NCI-H748 treated with DMSO at 0.1 percent for 48 hours (cell line): ENCODE measurements around the gene MAGI1.
A peak's percentile ranks its signal among the peaks of the same experiment; 100 is the strongest.
"Not testable (repeated sequence)": the region's sequence is repeated elsewhere in the genome, so short reads cannot be mapped to it uniquely, and the experiment has no call there.

Experiments used
- DNase-seq: peaks from one replicate; lab custom pipeline; 2025; lab: John Stamatoyannopoulos, UW

Gene MAGI1

DNA sequence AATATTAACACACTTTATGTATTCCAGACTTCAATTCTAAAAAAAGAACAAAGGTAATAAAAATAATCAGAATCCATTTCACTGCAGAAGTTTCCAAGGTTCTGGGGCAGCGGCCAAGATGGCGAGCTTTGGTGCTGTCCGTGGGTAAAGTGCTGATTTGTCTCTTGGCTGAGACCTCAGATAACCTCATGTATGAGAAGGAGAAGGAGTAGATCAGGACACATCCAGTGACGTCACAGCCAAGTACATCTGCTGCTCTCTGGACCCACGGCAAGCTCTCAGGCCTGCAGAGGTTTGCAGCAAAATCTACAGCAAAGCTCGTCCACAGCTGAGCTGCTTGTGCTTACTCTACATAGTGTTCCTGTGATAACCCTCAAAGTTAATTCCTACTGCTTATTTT is 165.7 kb downstream of the MAGI1 start:
- DNase-seq, result no peak

GRCh38 chr3:65871305-65872141 is 167.2 kb downstream of the MAGI1 start:
- peak; percentile 36 for DNase-seq

DNA sequence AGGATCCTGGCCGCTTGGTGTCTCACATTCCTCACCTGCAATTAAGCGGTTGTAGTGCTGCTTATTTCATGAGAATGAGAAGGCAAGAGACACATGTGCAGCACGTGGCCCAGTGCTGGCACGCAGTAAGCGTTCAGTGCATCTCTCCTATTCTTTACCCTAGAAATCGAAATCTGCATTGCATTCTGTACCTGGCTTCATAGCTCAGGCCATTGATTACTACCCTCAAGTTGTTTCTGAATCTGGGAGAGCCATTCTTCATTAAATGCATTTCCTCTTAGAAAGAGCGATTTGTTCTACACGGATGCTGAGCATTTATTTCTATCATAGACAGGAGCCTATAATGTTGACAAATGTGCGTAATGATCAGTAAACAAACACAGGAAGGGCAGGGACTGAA is 168.9 kb downstream of the MAGI1 start:
- DNase-seq, result peak; percentile 3

GRCh38 chr3:65867463-65868210 is 171.1 kb downstream of the MAGI1 start:
- DNase-seq, result no peak

DNA sequence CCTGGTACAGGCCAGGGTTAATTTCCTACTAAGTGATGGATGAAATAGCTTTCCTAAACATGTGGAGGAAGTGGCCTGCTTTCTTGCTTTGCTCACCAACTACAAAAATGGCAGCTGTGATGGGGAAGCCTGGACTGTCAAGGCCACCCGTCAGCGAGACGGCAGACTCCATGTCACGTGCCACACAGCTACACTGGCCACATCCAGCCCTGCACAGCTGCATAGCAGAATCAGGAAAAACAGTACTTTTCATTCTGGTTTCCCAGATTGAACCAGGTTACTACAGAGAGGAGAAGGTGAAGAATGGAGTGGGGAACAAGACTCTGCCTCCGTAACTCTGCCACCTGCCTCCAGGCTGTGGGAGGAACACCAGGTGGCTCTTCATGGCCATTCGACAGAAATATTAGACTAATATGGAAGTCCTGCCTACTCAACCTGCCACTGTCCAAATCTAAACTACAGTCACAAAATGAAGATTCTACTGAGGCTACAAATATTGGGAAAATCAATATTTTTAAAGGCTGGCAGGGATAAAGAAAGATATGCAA is 174.3 kb downstream of the MAGI1 start:
- no peak for DNase-seq

DNA sequence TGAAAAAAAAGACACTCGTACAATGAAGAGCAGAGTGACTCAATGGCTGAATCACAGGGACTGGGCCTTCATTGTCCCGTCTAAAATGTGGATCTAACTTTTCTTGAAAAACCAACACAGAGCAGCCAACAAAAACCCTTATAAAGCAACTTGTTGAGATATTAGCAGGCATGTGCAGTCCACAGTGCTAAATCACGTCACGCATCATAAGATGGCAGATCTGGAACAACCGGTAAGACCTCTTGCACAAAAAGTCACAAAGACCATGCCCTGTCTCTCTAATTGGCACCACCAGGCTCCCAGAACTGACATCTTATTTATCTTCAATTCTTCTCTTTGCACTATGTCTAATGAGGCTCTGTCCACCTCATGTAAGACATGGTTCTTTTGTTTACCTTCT is 177.0 kb downstream of the MAGI1 start:
- DNase-seq, result no peak

- not testable (repeated sequence) for DNase-seq
Observed at GRCh38 chr3:65859612-65860011, 179.1 kb downstream of the MAGI1 start.

DNA sequence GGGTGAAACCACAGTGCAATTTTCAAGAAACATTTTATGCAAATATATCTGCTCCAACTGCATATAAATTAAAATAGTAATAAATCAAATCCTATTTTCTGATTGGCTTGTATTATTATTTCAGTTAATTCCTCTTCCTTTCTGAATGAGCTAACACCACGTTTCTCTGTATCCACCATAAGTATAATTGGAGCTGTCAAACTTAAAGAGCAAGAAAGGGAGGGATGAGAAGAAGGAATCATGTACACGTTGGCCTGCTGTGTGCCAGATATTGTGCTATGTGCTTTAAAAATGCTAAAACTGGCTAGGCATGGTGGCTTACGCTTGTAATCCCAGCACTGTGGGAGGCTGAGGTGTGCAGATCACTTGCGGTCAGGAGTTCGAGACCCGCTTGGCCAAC is 180.0 kb downstream of the MAGI1 start:
- no peak for DNase-seq

DNA sequence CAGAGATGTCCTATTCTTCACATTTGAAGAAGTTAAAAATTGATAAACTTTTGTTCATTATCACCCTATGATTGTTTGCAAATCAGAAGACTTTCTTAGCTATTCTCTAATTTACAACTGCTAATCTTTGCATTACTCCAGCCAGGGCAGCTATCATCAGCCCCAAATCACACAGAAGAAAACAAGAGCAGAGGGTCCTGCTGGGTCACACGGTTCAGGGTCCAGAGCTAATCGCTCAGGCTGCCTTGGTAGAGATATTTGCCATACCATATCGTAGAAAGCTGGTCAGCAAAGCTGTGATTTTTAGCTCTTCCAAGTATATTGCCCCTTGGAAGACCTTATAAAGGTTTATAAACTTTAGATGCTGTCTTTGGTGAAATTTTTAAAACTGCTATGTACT is 181.4 kb downstream of the MAGI1 start:
- DNase-seq, result no peak

DNA sequence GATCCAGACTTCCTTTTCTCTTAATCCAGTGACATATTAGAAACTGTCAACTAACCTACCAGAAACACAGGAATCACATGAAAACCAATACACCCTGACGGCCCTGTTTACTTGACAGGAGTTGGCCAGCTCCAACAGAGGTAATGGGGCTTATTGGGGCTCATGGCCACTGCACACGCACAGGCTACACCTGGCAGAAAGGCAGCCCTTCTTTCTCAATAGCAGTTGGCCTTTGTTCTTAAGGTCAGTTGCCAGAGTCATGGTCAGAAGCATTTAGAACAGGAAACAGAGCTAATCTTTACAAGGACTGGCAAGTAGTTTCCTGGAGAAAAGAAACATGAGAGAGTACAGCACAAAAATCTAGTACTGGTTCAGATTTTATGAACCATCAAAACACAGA is 181.8 kb downstream of the MAGI1 start:
- no peak for DNase-seq

- no peak for DNase-seq
Observed at GRCh38 chr3:65855370-65856100, 183.2 kb downstream of the MAGI1 start.

DNA sequence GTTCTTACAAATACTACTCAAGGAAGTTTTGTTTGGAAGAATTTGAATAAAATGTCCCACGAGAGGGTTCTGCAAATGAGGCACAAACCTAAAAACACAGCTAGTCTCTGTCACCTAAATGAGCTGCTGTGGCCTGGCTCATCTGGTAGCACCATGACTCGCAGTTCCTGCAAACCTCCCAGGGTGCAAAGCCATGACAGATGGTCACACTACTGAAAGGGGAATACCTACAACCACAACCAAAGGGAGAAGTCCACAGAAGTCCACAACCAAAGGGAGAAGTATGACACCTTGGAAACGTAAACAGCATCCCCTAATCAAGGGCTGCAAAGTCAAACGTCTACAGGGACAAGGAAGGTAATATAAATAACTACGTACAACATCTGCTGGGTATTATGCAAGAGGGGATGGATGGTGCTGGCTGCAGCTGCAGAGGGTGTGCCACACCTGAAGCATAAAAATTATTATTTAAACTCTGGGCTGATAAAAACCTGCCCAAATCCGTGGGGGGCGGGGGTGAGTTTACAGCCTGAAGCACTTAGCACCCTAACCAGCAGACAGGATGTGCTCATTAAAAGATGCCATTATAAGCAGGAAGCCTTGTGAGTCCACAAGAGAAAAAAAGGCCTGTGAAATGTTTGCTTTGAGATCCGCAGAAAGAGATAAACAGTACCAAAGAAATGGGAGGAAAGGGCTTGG is 184.0 kb downstream of the MAGI1 start:
- DNase-seq, result peak; percentile 85

GRCh38 chr3:65851827-65852226 is 186.9 kb downstream of the MAGI1 start:
- no peak for DNase-seq

GRCh38 chr3:65850261-65850660 is 188.5 kb downstream of the MAGI1 start:
- no peak for DNase-seq

DNA sequence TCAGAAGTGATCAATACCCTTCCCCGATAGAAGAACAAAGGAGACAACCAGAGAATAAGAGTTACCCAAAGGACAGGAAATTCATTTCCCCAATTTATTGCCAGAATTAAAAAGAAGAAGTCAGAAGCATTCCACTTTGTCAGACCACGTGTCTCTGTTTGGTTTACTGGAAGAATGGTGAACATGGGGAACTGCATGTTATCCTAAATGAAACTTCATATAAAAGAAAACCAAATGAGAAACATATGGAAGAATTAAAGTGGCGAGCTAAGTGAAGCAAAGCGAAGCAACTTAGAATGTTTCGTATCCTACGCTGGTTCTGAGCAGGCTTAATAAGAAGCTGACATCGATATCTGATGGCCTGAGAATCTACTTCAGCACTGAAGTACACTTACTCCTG is 190.7 kb downstream of the MAGI1 start:
- no peak for DNase-seq

DNA sequence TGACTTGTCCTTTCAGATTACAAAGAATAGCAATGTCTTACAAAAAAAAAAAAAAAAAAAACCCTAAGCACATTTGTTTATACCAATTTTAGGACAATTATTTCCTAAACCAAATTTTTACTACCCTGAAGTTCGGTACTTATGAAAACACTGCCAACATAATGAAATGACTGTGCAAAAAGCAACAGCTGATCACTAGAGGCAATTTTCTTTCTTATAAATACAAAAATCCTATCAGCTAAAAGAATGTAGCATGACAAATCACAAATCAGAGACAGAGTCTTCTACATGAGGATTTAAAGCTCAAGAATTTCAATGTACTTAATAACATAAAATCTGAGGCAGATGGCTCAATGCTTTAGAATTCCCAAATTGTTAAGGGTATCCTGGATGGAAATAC is 191.8 kb downstream of the MAGI1 start:
- no peak for DNase-seq

DNA sequence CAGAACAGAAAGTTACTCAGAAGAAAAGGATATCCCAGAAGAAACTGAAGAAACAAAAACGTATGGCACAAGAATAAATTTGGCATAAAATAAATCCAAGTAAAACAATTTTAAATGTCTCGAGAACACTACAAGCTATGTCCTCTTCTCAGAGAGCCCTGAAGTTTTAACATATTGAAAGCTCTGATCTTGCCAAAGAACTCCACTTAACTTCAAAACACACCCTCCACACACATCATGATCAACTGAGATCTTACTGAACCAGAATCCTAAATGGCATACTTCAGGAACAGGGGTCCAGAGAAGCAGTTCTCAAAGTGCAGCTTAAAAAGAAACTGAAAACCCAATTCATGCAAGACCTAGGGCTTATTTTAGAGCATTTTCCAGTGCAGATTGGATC is 194.3 kb downstream of the MAGI1 start:
- no peak for DNase-seq

DNA sequence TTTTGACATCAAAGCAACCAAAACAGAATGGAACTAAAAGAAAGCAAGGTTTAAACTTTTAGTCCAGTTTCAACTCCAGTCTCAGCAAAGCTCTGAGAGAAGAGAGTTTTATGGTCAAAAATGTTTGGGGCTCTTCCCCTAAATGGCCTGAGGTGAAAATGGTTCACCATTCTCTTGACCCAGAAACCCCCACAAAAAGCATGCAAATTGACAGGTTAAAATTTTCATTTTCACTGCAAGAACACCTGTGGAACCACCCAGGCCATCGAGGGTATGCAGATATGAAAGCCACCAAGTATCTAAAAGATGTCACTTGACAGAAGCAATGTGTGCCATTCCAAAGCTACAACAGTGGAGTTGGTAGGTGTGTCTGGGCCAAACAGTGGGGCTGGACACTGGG is 195.0 kb downstream of the MAGI1 start:
- DNase-seq, result no peak

GRCh38 chr3:65837604-65838003 is 201.1 kb downstream of the MAGI1 start:
- no peak for DNase-seq

GRCh38 chr3:65836047-65836446 is 202.7 kb downstream of the MAGI1 start:
- DNase-seq, result no peak

DNA sequence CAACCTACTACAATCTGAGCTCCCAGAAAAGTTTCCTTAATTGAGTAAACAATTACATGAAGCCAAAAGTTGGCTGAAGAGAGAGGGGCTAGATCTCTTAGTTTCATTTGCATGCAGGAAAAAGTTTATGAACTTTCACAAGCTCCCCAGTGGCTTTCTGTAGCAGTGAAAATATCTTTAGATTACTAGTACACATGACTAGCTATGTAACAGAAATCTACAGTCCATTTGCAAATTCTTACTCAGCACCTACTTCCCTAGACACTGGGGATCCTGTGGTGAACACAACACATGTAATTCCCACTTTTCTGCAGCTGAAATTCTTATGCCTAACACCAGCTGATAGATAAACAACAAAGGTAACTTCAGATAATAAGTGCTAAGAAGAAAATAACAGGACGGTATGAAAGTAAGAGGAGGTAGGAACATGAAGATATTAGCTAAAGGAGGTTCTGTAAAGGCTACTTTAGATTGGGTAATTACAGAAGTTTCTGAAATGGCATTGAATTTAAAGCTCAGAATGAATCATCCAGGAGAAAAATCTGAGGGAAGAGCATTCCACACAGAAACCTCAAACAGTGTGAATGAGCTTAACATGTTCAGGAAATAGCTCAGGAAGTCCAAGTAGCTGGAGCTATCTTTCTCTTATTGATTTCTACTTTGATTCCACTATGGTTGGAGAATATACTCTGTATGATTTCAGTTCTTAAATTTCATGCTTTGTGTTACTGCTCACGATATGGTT is 204.8 kb downstream of the MAGI1 start:
- DNase-seq, result no peak
